Peyer's patch (tissue), 4 donors: ENCODE data around the gene TMEM121. TPM values are rescaled to one million over a fixed set of nuclear protein-coding genes. Genes with fewer than 3 reads are reported as not detected.

Experiments used
- DNase-seq, 3 donors: peaks; one replicate each; pipeline ENCODE4 v3.0.0-alpha.2; 2017 to 2019
- H3K27ac ChIP-seq, 4 donors: fragments of 200-600 bp; sonication (generic); one replicate each; pipeline ENCODE4 v1.5.1; 2016 to 2019
- H3K27me3 ChIP-seq, 2 donors: fragments of 200-600 bp; sonication (generic); one replicate each; pipeline ENCODE4 v1.5.1; 2019
- H3K36me3 ChIP-seq, 3 donors: fragments of 200-600 bp; sonication (generic); one replicate each; pipeline ENCODE4 v1.5.1; 2016 to 2019
- H3K4me1 ChIP-seq, 4 donors: fragments of 200-600 bp; sonication (generic); one replicate each; pipeline ENCODE4 v1.5.1; 2016 to 2019
- H3K4me3 ChIP-seq, 4 donors: fragments of 200-600 bp; sonication (generic); 1 replicate in 3 of 4; 2 replicates in 1 of 4; pipeline ENCODE4 v1.5.1; 2016 to 2019; ENCODE audit warnings: mild to moderate bottlenecking in 1 of 4
- H3K9me3 ChIP-seq, 4 donors: fragments of 200-600 bp; sonication (generic); one replicate each; pipeline ENCODE4 v1.5.1; 2016 to 2019; ENCODE audit warnings: mild to moderate bottlenecking in 1 of 4
- CTCF ChIP-seq, 6 experiments: fragments of 450-650 bp in 4 of 6; fragments of 200-600 bp in 2 of 6; sonication (generic) in 1 of 6; IDR thresholded peaks; one replicate each; pipeline ENCODE4 v1.5.1; 2017 to 2019; ENCODE audit warnings: antibody characterized with exemption in 6 of 6, mild to moderate bottlenecking in 3 of 6, moderate library complexity in 1 of 6
- POLR2A ChIP-seq, 2 donors: fragments of 450-650 bp; IDR thresholded peaks; one replicate each; pipeline ENCODE4 v1.5.1; 2017; ENCODE audit warnings: antibody characterized with exemption in 2 of 2, mild to moderate bottlenecking in 2 of 2, moderate library complexity in 2 of 2
- total RNA-seq, 4 donors: library from RNA; depleted of rRNA; stranded (reverse); fragments of >200 nt; gene quantifications; one replicate each; pipeline ENCODE4 v1.1.0, GENCODE V29; 2016

The TMEM121 gene
- total RNA-seq, 4 donors from 2014 or later: 0.94 to 2.5 (median 1.1) TPM; not detected in 1

DNA sequence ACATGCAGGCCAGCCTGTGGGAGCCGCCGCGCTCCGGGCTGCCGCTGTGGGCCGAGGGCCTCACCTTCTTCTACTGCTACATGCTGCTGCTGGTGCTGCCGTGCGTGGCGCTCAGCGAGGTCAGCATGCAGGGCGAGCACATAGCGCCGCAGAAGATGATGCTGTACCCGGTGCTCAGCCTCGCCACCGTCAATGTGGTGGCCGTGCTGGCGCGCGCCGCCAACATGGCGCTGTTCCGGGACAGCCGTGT lies 2.9 kb downstream of the TMEM121 start:
- no peaks in the 10 kb centered on the region for H3K36me3 ChIP-seq
- no peaks in the 10 kb centered on the region for H3K9me3 ChIP-seq
- H3K4me1 ChIP-seq: peaks cover 0 to 52% (median 30%) of the 10 kb centered on the region in 4 donors
- H3K27me3 ChIP-seq: peaks cover 0 to 12% of the 10 kb centered on the region in 2 donors
- H3K4me3 ChIP-seq: peak overlapping the region; percentile 25 to 67 (median 62)
- no peak for DNase-seq
- TF ChIP-seq CTCF (IDR thresholded peaks at IDR 0.05) (no peak), POLR2A (IDR thresholded peaks at IDR 0.05) (no peak)
- peak overlapping the region in 1 of 4 donors; percentile 73 for H3K27ac ChIP-seq

DNA sequence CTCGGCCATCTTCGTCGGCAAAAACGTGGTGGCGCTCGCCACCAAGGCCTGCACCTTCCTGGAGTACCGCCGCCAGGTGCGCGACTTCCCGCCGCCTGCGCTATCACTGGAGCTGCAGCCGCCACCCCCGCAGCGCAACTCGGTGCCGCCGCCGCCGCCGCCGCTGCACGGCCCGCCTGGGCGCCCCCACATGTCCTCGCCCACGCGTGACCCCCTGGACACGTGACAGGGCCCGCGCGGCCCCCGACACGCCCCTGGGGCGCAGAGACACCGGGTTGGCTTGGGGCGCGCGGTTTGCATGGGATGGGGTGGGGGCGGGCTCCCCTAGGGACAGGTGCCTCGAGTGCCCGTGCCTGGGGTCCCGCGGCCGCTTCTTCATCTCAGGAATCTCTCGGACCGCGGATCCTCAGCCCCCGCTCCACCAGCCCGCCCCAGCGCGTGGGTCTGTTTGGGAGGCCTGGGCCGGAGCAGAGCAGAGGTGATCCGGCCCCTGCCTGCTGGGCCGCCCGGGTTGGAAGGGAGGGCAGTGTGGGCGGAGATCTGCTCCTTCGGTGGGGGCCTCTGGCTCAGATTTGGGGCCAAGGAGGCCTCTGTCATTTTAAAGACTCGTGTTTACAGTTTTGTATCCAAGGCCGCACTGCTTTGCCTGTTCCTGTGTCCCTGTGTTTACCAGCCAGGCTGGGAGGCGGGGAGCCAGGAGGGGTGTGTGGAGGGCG lies 3.3 kb downstream of the TMEM121 start:
- H3K4me3 ChIP-seq: peak overlapping the region; percentile 25 to 67 (median 62)
- H3K27me3 ChIP-seq: peaks cover 0 to 12% of the 10 kb centered on the region in 2 donors
- H3K27ac ChIP-seq: peak overlapping the region in 2 of 4 donors; percentile 38 to 73
- DNase-seq: peak in 1 of 3 donors; percentile 39
- no peaks in the 10 kb centered on the region for H3K9me3 ChIP-seq
- H3K4me1 ChIP-seq: peaks cover 0 to 52% (median 30%) of the 10 kb centered on the region in 4 donors
- H3K36me3 ChIP-seq: no peaks in the 10 kb centered on the region
- no peak for TF ChIP-seq CTCF (IDR thresholded peaks at IDR 0.05)

DNA sequence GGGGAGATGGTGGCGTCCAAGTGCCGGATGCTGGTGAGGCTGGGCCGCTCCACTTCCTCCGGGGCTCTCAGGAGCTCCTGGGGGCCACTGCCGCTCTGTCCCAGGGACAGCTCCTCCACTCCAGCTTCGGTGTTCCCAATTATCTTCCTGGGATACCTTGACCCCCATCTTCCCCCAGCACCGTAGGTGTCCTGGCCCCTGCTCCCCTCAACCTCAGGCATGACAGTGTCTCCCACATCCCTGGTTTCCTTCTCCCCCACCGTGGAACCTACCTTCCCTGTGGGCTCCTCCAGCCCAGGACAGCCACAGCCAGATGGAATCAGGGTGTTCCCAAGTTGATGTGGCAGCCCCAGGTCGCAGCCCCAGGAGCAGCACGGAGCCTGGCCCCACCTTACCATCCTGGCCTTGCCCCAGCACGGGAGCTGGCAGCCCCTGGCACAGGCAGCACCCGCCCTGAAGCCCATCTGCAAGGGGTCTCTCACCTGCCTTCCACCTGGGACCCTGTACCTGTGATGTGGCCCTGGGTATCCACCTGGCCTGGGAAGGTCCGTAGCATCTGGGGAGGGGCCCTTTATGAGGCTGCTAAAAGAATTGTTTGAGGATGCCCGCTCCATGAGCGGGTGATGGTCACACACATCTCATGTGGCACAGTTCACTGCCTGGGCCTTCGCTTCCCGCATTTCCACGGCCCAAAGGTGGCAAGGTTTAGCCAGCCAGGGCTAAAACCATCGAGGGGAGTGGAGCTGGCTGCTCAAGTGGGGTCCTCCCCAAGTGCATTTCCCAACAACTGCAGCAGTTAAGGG lies 4.1 kb downstream of the TMEM121 start:
- Histone ChIP-seq H3K27ac (peak overlapping the region in 1 of 4 donors; percentile 73), H3K9me3 (no peaks in the 10 kb centered on the region), H3K27me3 (peaks cover 0 to 12% of the 10 kb centered on the region in 2 donors), H3K4me3 (no peak overlapping the region), H3K4me1 (peaks cover 0 to 52% (median 30%) of the 10 kb centered on the region in 4 donors), H3K36me3 (no peaks in the 10 kb centered on the region)
- TF ChIP-seq CTCF (IDR thresholded peaks at IDR 0.05): no peak
- no peak for TF ChIP-seq POLR2A (IDR thresholded peaks at IDR 0.05)
- peak in 1 of 3 donors; percentile 57 for DNase-seq

- DNase-seq: no peak
- Histone ChIP-seq H3K36me3 (no peaks in the 10 kb centered on the region), H3K9me3 (no peaks in the 10 kb centered on the region), H3K4me1 (peaks cover 0 to 52% (median 30%) of the 10 kb centered on the region in 4 donors), H3K4me3 (no peak overlapping the region), H3K27ac (peak overlapping the region in 1 of 4 donors; percentile 73), H3K27me3 (peaks cover 0 to 12% of the 10 kb centered on the region in 2 donors)
- TF ChIP-seq POLR2A (IDR thresholded peaks at IDR 0.05) (no peak), CTCF (IDR thresholded peaks at IDR 0.05) (no peak)
Measured at GRCh38 chr14:105531088-105531893, 4.9 kb downstream of the TMEM121 start.

DNA sequence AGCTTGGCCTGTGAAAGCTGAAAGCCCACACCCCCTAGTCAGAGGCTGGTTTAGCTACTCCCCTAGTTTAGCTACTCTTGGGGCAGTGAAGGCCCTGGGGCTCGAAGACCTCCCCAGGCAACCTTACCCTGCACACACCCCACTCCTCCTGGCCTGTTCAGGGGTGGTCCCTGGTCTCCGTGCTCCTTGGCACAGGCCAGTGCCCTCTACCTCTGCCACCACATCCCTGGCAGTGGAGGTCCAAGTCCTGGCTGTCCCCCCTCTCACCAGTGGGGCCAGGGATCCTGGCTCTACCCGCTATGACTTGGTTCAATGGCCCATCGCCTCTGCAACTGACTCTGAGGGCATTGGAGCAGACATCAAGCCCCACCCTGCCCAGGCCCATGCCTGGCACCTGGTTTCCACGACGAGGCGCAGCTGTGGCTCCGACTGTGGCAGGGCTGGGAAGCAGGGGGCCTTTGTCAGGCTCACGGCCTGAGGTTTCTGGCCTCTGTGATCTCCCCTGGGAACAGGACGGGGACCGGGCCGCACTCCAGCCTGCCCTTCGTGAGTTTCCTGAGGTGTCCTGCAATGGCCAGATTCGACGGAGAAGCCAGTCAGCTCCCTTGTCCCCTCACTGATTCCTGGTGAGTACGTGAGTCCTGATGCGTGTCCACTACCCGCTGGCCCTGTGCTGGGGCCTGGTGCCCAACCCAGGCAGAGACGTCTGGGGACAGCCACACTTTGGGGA lies 5.7 kb downstream of the TMEM121 start:
- Histone ChIP-seq H3K4me3 (no peak overlapping the region), H3K27ac (peak overlapping the region in 1 of 4 donors; percentile 58), H3K9me3 (no peaks in the 10 kb centered on the region), H3K36me3 (no peaks in the 10 kb centered on the region), H3K4me1 (peaks cover 0 to 46% (median 25%) of the 10 kb centered on the region in 4 donors), H3K27me3 (peaks cover 0 to 7% of the 10 kb centered on the region in 2 donors)
- DNase-seq: no peak
- TF ChIP-seq POLR2A (IDR thresholded peaks at IDR 0.05): no peak
- no peak for TF ChIP-seq CTCF (IDR thresholded peaks at IDR 0.05)
